ENCODE measurements around the gene TNFRSF4.

DNA sequence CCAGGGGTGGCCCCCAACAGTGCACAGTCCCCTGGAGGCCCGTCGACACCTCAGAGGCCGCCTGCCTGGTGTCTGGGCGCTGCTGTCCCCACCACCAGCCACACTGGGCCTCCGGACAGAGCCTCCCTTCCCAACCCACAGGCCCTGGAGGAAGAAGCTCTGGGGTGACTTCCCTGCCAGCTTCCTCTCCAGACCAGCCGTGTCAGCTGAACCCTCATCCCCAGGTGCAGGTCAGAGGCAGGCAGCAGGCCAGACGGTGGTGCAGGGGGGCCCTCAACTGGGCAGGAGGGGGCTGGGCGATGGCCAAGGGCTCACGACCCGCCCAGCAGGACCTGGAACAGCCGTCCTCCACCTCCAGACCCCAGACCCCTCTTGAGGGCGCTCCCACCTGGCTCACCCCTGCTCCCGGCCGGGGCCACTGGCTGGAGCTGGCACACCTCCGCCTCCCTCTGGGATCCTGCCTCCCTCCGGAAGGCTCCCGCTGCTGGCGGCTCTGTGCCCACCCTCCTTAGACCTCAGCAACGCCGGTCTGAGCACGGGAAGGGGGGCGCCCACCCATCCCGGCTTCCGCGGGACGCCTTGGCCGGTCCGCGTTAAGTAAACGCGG lies 8.1 kb downstream of the TNFRSF4 start:
- TF ChIP-seq, protein P1, sequence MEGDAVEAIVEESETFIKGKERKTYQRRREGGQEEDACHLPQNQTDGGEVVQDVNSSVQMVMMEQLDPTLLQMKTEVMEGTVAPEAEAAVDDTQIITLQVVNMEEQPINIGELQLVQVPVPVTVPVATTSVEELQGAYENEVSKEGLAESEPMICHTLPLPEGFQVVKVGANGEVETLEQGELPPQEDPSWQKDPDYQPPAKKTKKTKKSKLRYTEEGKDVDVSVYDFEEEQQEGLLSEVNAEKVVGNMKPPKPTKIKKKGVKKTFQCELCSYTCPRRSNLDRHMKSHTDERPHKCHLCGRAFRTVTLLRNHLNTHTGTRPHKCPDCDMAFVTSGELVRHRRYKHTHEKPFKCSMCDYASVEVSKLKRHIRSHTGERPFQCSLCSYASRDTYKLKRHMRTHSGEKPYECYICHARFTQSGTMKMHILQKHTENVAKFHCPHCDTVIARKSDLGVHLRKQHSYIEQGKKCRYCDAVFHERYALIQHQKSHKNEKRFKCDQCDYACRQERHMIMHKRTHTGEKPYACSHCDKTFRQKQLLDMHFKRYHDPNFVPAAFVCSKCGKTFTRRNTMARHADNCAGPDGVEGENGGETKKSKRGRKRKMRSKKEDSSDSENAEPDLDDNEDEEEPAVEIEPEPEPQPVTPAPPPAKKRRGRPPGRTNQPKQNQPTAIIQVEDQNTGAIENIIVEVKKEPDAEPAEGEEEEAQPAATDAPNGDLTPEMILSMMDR (IDR thresholded peaks at IDR 0.05 in 2 of 3, conservative IDR thresholded peaks at IDR 0.05 in 1 of 3; ENCODE audit: borderline replicate concordance in 1 of 3, insufficient read depth in 1 of 3, low read depth in 2 of 3, low read length in 2 of 3): no peak
- TF ChIP-seq SIN3A (IDR thresholded peaks at IDR 0.05; ENCODE audit: low read depth) (no peak), ELF1 (IDR thresholded peaks at IDR 0.05; ENCODE audit: borderline replicate concordance, low read depth) (no peak), POLR2A (IDR thresholded peaks at IDR 0.05; ENCODE audit: borderline replicate concordance, extremely low read depth, insufficient read depth, insufficient read length) (no peak), RAD21 (IDR thresholded peaks at IDR 0.05; ENCODE audit: low read depth) (no peak), POLR2AphosphoS5 (IDR thresholded peaks at IDR 0.05; ENCODE audit: low read depth, low read length) (no peak)
- TF ChIP-seq, protein P2, sequence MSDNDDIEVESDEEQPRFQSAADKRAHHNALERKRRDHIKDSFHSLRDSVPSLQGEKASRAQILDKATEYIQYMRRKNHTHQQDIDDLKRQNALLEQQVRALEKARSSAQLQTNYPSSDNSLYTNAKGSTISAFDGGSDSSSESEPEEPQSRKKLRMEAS (IDR thresholded peaks at IDR 0.05): no peak
- TF ChIP-seq, protein P3, sequence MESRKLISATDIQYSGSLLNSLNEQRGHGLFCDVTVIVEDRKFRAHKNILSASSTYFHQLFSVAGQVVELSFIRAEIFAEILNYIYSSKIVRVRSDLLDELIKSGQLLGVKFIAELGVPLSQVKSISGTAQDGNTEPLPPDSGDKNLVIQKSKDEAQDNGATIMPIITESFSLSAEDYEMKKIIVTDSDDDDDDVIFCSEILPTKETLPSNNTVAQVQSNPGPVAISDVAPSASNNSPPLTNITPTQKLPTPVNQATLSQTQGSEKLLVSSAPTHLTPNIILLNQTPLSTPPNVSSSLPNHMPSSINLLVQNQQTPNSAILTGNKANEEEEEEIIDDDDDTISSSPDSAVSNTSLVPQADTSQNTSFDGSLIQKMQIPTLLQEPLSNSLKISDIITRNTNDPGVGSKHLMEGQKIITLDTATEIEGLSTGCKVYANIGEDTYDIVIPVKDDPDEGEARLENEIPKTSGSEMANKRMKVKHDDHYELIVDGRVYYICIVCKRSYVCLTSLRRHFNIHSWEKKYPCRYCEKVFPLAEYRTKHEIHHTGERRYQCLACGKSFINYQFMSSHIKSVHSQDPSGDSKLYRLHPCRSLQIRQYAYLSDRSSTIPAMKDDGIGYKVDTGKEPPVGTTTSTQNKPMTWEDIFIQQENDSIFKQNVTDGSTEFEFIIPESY (IDR thresholded peaks at IDR 0.05; ENCODE audit: extremely low read depth, insufficient replicate concordance, low read length): no peak

Data from HCT116 (cell line).